AG04450 (cell line): Measurements from ENCODE around the gene MAL. TPM values are rescaled to one million over a fixed set of nuclear protein-coding genes. Genes with fewer than 3 reads are reported as not detected.

Experiments used
- CTCF ChIA-PET: fragments of 300-600, 350-600 bp; formaldehyde crosslinking; extraction: SDS; loops from one replicate; lab custom pipeline; 2022; ENCODE audit warnings: antibody characterized with exemption, inconsistent platforms; lab: Charles Lee
- POLR2A ChIA-PET: fragments of 350-600 bp; formaldehyde crosslinking; extraction: SDS; loops from one replicate; lab custom pipeline; 2021; ENCODE audit warnings: antibody characterized with exemption, inconsistent platforms; lab: Yijun Ruan, JAX
- DNase-seq: peaks from one replicate; pipeline ENCODE4 v3.0.0-alpha.2; 2011; ENCODE audit warnings: low read depth, low spot score
- H3K27ac ChIP-seq: one replicate; pipeline ENCODE4 v1.5.1; 2012; ENCODE audit warnings: low read depth, low read length, control low read depth
- H3K27me3 ChIP-seq: one replicate; pipeline ENCODE4 v1.6.0; 2012; ENCODE audit warnings: low read length; ENCODE audit not compliant: control insufficient read depth, insufficient read depth
- H3K4me3 ChIP-seq: 2 replicates; pipeline ENCODE4 v1.5.1; 2011; ENCODE audit warnings: mild to moderate bottlenecking, low read depth, low read length, control low read depth
- H3K9me3 ChIP-seq: 2 replicates; pipeline ENCODE4 v1.5.1; 2012; ENCODE audit warnings: low read length; ENCODE audit not compliant: control insufficient read depth, insufficient read depth
- polyA plus RNA-seq: library from polyadenylated mRNA; depleted of rRNA; stranded (reverse); fragments of >200 nt; gene quantifications from 2 replicates; pipeline ENCODE4 v1.2.3, GENCODE V29; 2011
- TF ChIP-seq, protein P1 (sequence below): IDR thresholded peaks from 2 replicates; pipeline ENCODE4 v1.5.1; 2011; ENCODE audit warnings: low read depth, low read length, control low read depth, inconsistent platforms

MAL gene
- polyA plus RNA-seq, 1 experiment, result not detected

DNA sequence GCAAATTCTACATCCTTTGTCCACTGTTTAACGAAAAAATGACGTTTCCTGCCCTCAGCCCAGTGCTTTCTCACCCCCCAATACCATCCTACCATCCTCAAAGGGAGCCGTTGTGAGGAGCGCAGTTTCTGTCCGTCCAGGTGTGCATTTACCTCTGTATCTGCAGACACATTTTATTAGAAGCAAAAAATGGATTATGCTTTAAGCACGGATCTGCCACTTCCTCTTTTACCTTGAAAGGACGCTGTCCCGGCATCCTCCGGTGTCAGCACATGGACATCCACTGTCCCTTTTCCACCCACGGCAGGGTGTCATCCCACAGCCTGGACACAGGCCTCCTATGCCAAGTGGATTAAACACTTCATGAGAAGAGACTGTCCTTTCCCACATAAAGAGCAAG lies 7.2 kb upstream of the MAL start:
- POLR2A ChIA-PET, result no interaction called here
- DNase-seq, result no peak
- TF ChIP-seq, protein P1, sequence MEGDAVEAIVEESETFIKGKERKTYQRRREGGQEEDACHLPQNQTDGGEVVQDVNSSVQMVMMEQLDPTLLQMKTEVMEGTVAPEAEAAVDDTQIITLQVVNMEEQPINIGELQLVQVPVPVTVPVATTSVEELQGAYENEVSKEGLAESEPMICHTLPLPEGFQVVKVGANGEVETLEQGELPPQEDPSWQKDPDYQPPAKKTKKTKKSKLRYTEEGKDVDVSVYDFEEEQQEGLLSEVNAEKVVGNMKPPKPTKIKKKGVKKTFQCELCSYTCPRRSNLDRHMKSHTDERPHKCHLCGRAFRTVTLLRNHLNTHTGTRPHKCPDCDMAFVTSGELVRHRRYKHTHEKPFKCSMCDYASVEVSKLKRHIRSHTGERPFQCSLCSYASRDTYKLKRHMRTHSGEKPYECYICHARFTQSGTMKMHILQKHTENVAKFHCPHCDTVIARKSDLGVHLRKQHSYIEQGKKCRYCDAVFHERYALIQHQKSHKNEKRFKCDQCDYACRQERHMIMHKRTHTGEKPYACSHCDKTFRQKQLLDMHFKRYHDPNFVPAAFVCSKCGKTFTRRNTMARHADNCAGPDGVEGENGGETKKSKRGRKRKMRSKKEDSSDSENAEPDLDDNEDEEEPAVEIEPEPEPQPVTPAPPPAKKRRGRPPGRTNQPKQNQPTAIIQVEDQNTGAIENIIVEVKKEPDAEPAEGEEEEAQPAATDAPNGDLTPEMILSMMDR, result no peak
- no peaks in the 10 kb centered on the region for H3K9me3 ChIP-seq
- no peak overlapping the region for H3K4me3 ChIP-seq
- CTCF ChIA-PET, result no interaction called here
- H3K27ac ChIP-seq, result no peak overlapping the region
- peaks cover 17% of the 10 kb centered on the region for H3K27me3 ChIP-seq

DNA sequence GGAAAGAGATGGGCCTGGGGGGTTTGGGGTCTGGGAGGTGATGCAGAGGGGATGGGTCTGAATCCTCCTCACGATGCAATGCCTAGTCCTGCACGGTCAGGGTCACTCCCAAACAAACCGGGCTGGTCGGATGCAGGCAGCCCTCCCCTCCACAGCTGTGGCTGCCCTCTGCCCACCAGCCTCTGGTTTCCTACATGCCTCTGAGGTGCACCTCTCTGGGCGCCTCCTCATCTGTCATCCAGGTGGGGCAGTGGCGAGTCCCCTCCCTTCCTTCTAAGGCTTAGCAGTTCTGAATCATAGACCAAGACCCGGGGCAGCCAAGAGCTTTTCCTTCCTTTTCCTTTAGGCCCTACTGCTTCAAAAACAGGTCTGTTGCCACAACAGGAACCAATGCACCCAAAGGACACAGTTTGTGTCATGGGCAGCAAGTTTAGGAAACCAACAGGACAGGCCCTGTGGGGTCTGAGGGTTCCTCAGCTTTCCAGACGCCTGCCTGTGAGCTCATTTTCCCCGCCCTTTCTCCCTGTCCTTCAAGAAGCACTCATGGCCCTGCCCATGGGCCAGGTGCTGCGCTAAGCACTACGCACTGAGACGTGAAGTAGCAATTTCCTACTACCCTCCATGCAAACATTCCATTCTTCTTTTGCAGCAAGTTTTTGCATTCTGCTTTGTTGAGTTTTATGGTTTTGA lies 6.5 kb upstream of the MAL start:
- CTCF ChIA-PET, result interaction anchor here (1.2 kb wide), 1 partner anchor 61 kb away, joined by 3 read pairs; no protein-coding TSS in a partner anchor
- Histone ChIP-seq H3K9me3 (no peaks in the 10 kb centered on the region), H3K27ac (no peak overlapping the region), H3K27me3 (peaks cover 22% of the 10 kb centered on the region), H3K4me3 (no peak overlapping the region)
- TF ChIP-seq, protein P1, result no peak
- POLR2A ChIA-PET, result no interaction called here
- DNase-seq, result no peak

DNA sequence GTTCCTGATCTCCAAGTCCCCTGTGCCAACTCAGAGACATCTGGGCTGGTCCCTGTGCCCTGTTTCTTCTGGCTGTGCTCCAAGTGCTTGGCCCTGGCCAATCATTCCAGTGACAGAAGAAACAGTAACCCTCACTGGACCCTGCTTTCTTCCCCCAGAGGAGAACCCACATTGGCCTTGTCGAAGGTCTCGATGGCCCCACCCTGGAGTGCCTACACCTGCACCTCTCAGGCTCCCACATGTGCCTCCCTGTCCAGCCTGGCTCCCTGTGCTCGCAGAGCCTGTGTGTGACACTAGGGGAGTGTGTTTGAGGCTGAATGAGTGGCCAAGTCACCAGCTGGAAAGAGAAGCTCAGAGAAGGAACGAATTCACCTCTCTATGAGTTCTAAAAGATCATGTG lies 5.9 kb upstream of the MAL start:
- H3K27me3 ChIP-seq, result peaks cover 28% of the 10 kb centered on the region
- ChIA-PET POLR2A (no interaction called here), CTCF (interaction anchor here (1.2 kb wide), 1 partner anchor 60 kb away, joined by 3 read pairs; no protein-coding TSS in a partner anchor)
- TF ChIP-seq, protein P1, result no peak
- no peak for DNase-seq
- no peak overlapping the region for H3K27ac ChIP-seq
- H3K4me3 ChIP-seq, result no peak overlapping the region
- H3K9me3 ChIP-seq, result no peaks in the 10 kb centered on the region

DNA sequence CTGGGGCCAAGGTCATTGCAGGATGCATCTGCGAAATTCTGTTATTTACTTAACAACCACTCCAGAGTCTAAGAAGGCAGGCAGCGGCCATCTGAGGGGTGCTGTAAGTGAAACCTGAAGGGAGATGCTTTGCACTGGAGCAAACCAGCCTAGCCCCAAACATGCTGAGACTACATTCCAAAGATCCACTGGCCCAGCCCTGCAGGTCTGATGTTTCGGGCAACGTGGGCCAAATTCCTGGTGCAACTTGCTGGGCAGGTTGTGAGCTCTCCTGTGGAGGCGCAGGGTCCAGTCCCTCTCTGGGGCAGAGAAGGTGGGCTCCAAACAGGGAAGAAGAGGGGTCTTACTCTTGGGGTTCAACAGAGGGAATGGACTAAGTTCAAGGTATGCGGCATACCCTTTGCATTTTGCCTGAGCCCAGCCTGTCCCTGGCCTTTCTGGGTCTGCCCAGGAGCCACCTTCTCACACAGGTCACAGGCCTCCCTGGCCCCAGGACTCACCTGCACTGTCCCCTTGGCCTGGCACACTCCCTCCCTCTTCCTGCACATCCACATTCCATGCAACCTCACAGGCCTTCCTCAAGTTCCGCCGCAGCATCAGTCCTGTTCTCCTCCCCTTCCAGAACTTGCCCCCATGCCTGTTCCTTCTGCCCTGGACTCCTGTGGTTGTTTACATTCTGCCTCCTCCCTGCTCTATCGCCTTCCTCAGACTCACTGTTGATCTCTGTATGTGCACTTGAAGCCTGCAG lies 5.1 kb upstream of the MAL start:
- Histone ChIP-seq H3K27ac (no peak overlapping the region), H3K27me3 (peaks cover 34% of the 10 kb centered on the region), H3K9me3 (no peaks in the 10 kb centered on the region; the same call in 1 of the 2 replicates), H3K4me3 (no peak overlapping the region)
- ChIA-PET CTCF (no interaction called here), POLR2A (no interaction called here)
- DNase-seq, result no peak
- TF ChIP-seq, protein P1, result no peak

DNA sequence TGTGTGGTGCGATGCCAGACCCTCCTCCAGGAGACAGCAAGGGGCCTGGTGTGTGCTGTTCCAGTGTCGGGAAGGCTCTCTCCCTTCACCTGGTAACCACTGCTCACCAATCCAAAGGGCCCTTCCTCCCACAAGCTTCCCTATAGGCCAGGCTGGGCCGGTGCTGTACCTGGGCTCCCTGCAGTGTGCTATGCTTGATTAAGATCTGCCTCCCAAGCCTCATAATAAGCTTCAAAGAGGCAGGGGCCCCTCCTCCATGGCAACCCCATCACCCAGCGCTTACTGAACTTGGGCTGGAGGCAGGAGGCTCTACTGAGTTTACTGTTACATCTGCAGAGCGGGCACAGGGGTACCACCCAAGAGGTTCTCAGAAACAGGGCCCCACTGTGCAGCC lies 4.5 kb upstream of the MAL start:
- Histone ChIP-seq H3K27ac (no peak overlapping the region), H3K4me3 (no peak overlapping the region), H3K9me3 (no peaks in the 10 kb centered on the region; the same call in 1 of the 2 replicates), H3K27me3 (peaks cover 39% of the 10 kb centered on the region)
- POLR2A ChIA-PET, result no interaction called here
- TF ChIP-seq, protein P1, result no peak
- DNase-seq, result no peak
- CTCF ChIA-PET, result interaction anchor here (4.0 kb wide), 1 partner anchor 58 kb away, joined by 72 read pairs; no protein-coding TSS in a partner anchor
